Stimulated activated CD8-positive, alpha-beta memory T cell treated with anti-CD3 and anti-CD28 coated beads, Interleukin-15, amount 100 ng/mL, for 4 hours (primary cell): ENCODE measurements around the gene ITGAE.
A peak's percentile ranks its signal among the peaks of the same experiment; 100 is the strongest.
"Not testable (repeated sequence)": the region's sequence is repeated elsewhere in the genome, so short reads cannot be mapped to it uniquely, and the experiment has no call there.

Experiments used
- DNase-seq, 2 donors: peaks; one replicate each; pipeline ENCODE4 v3.0.0-alpha.2; 2020; ENCODE audit warnings: low read depth in 2 of 2

The ITGAE gene

GRCh38 chr17:3800362-3801271, at the start of gene ITGAE:
TSS of gene ITGAE (minus strand) at chr17:3801188. CDS start at chr17:3801144, 44 bp downstream.
- no peak for DNase-seq

- DNase-seq: no peak
These were observed 47.3 kb upstream of the ITGAE start for GRCh38 chr17:3848229-3848835.

GRCh38 chr17:3847165-3847670, 46.2 kb upstream of the ITGAE start:
- DNase-seq: no peak

- no peak for DNase-seq
These were observed 45.6 kb upstream of the ITGAE start for GRCh38 chr17:3846437-3847164.

GRCh38 chr17:3845621-3846436, 44.8 kb upstream of the ITGAE start, which contains the start of gene NCBP3:
TSS of gene NCBP3 (minus strand) at chr17:3846246. CDS start at chr17:3846223, 23 bp downstream.
- peak; percentile 76 to 83 for DNase-seq

- DNase-seq: peak in 1 of 2 donors; percentile 6
These were observed 44.3 kb upstream of the ITGAE start for GRCh38 chr17:3845291-3845620.

GRCh38 chr17:3844556-3844955, 43.6 kb upstream of the ITGAE start:
- not testable (repeated sequence) for DNase-seq

- peak in 1 of 2 donors; percentile 17 for DNase-seq
These were observed 43.0 kb upstream of the ITGAE start for GRCh38 chr17:3843935-3844516.

GRCh38 chr17:3838206-3838605, 37.2 kb upstream of the ITGAE start:
- no peak for DNase-seq

GRCh38 chr17:3836551-3836950, 35.6 kb upstream of the ITGAE start:
- DNase-seq: no peak

- DNase-seq: no peak
These were observed 34.6 kb upstream of the ITGAE start for GRCh38 chr17:3835410-3836229.

GRCh38 chr17:3834811-3835210, 33.8 kb upstream of the ITGAE start:
- no peak for DNase-seq

GRCh38 chr17:3828852-3829232, 27.9 kb upstream of the ITGAE start:
- DNase-seq: no peak

- no peak for DNase-seq
These were observed 27.3 kb upstream of the ITGAE start for GRCh38 chr17:3828151-3828851.

GRCh38 chr17:3827124-3827773, 26.3 kb upstream of the ITGAE start:
- DNase-seq: peak in 1 of 2 donors; percentile 57

GRCh38 chr17:3826191-3826590, 25.2 kb upstream of the ITGAE start:
- DNase-seq: no peak

GRCh38 chr17:3821101-3821500, 20.1 kb upstream of the ITGAE start:
- no peak for DNase-seq

- DNase-seq: no peak
These were observed 17.8 kb upstream of the ITGAE start for GRCh38 chr17:3818786-3819185.
